Neural progenitor cell (in vitro differentiated cells): ENCODE data around the gene CHADL. TPM values are rescaled to one million over a fixed set of nuclear protein-coding genes. Genes with fewer than 3 reads are reported as not detected.

Source experiments
- DNase-seq: peaks from one replicate; pipeline ENCODE4 v3.0.0-alpha.2; 2016; ENCODE audit warnings: low spot score
- H2AFZ ChIP-seq: fragments of 200-600 bp; sonication (generic); replicated peaks from 2 replicates; pipeline ENCODE4 v1.6.1; 2016; ENCODE audit warnings: antibody characterized with exemption
- H3F3A ChIP-seq: fragments of 200-600 bp; sonication (generic); 2 replicates; pipeline ENCODE4 v1.6.1; 2016; ENCODE audit warnings: antibody characterized with exemption, low read depth
- H3K27ac ChIP-seq: fragments of 200-600 bp; sonication (generic); 2 replicates; pipeline ENCODE4 v1.5.1; 2016; ENCODE audit warnings: mild to moderate bottlenecking
- H3K27me3 ChIP-seq: fragments of 200-600 bp; sonication (generic); 2 replicates; pipeline ENCODE4 v1.6.1; 2016; ENCODE audit warnings: mild to moderate bottlenecking, moderate library complexity
- H3K36me3 ChIP-seq: fragments of 200-600 bp; sonication (generic); 2 replicates; pipeline ENCODE4 v1.5.1; 2016
- H3K4me1 ChIP-seq: fragments of 200-600 bp; sonication (generic); 2 replicates; pipeline ENCODE4 v1.6.1; 2016; ENCODE audit warnings: mixed run types
- H3K4me2 ChIP-seq: fragments of 200-600 bp; sonication (generic); 2 replicates; pipeline ENCODE4 v1.6.1; 2016
- H3K4me3 ChIP-seq: fragments of 200-600 bp; sonication (generic); 2 replicates; pipeline ENCODE4 v1.5.1; 2016
- H3K79me2 ChIP-seq: fragments of 200-600 bp; sonication (generic); 2 replicates; pipeline ENCODE4 v1.6.1; 2016; ENCODE audit warnings: low read depth
- H3K9ac ChIP-seq: fragments of 200-600 bp; sonication (generic); 2 replicates; pipeline ENCODE4 v1.6.1; 2016
- H3K9me3 ChIP-seq: fragments of 200-600 bp; sonication (generic); 2 replicates; pipeline ENCODE4 v1.5.1; 2016; ENCODE audit warnings: low read depth
- H4K20me1 ChIP-seq: fragments of 200-600 bp; sonication (generic); 2 replicates; pipeline ENCODE4 v1.6.1; 2016; ENCODE audit warnings: low read depth
- H3K27ac Mint-ChIP-seq: 3 replicates; pipeline ENCODE4 v1.8.0; 2021; ENCODE audit warnings: mixed read lengths
- H3K27me3 Mint-ChIP-seq: 2 replicates; pipeline ENCODE4 v1.8.0; 2022; ENCODE audit warnings: low read depth, mild to moderate bottlenecking, inconsistent platforms, moderate library complexity, mixed read lengths; ENCODE audit not compliant: insufficient read depth
- H3K36me3 Mint-ChIP-seq: 3 replicates; pipeline ENCODE4 v1.8.0; 2021; ENCODE audit warnings: mixed read lengths
- H3K4me1 Mint-ChIP-seq: 3 replicates; pipeline ENCODE4 v1.8.0; 2021; ENCODE audit warnings: mixed read lengths
- H3K4me3 Mint-ChIP-seq: 3 replicates; pipeline ENCODE4 v1.8.0; 2021; ENCODE audit warnings: mild to moderate bottlenecking, moderate library complexity, mixed read lengths
- H3K9me3 Mint-ChIP-seq: 3 replicates; pipeline ENCODE4 v1.8.0; 2020; ENCODE audit warnings: mixed read lengths
- EZH2 ChIP-seq: fragments of 200-600 bp; sonication (generic); IDR thresholded peaks from 2 replicates; pipeline ENCODE4 v1.6.1; 2017; ENCODE audit warnings: antibody characterized with exemption, mild to moderate bottlenecking, moderate library complexity
- EZH2phosphoT487 ChIP-seq: fragments of 200-600 bp; sonication (generic); IDR thresholded peaks from 2 replicates; pipeline ENCODE4 v1.6.1; 2017; ENCODE audit warnings: antibody characterized with exemption
- total RNA-seq: library from RNA; depleted of rRNA; stranded (reverse); fragments of >200 nt; gene quantifications from 2 replicates; pipeline ENCODE4 v1.2.3, GENCODE V29; 2015; ENCODE audit warnings: low replicate concordance
- TF ChIP-seq, protein P1 (sequence below): fragments of 200-600 bp; sonication (generic); IDR thresholded peaks from 2 replicates; pipeline ENCODE4 v1.5.1; 2017; ENCODE audit warnings: antibody characterized with exemption, mild to moderate bottlenecking

CHADL gene
- total RNA-seq, 1 donor from 2014 or later = not detected

DNA sequence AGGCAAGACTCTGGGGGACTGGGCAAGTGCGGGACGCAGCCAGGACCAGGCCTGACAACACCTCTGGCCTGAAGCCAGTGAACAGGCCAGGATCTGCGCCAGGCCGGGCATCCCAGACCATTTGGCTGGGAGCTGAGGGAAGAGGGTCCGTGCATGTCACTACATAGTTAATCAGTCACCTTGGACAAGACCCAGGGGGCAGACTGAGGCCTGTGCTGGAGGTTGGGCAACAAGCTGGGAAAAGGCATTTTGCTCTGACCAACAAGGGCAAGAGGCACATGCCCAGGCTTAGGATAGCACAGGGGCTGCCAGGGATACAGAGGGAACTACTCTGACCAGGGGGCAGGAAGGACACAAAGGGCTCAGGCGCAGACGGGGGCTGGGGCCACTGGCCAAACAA lies 7.0 kb upstream of the CHADL start:
- H3K4me1 Mint-ChIP-seq = no peaks in the 10 kb centered on the region
- H3K4me3 Mint-ChIP-seq = no peak overlapping the region
- DNase-seq = no peak
- no peaks in the 10 kb centered on the region for H3K36me3 ChIP-seq
- no peak overlapping the region for H3K27ac ChIP-seq
- H3K9me3 Mint-ChIP-seq = no peaks in the 10 kb centered on the region
- peaks cover 19% of the 10 kb centered on the region for H3K36me3 Mint-ChIP-seq
- no peak overlapping the region for H3K27ac Mint-ChIP-seq
- no peaks in the 10 kb centered on the region for H3K9me3 ChIP-seq
- H3F3A ChIP-seq = peaks cover 13% of the 10 kb centered on the region
- H3K9ac ChIP-seq = no peak overlapping the region
- H3K27me3 Mint-ChIP-seq = peaks cover 6% of the 10 kb centered on the region
- TF ChIP-seq, protein P1, sequence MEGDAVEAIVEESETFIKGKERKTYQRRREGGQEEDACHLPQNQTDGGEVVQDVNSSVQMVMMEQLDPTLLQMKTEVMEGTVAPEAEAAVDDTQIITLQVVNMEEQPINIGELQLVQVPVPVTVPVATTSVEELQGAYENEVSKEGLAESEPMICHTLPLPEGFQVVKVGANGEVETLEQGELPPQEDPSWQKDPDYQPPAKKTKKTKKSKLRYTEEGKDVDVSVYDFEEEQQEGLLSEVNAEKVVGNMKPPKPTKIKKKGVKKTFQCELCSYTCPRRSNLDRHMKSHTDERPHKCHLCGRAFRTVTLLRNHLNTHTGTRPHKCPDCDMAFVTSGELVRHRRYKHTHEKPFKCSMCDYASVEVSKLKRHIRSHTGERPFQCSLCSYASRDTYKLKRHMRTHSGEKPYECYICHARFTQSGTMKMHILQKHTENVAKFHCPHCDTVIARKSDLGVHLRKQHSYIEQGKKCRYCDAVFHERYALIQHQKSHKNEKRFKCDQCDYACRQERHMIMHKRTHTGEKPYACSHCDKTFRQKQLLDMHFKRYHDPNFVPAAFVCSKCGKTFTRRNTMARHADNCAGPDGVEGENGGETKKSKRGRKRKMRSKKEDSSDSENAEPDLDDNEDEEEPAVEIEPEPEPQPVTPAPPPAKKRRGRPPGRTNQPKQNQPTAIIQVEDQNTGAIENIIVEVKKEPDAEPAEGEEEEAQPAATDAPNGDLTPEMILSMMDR = no peak
- TF ChIP-seq EZH2 = no peak
- no peak for TF ChIP-seq EZH2phosphoT487
- no peaks in the 10 kb centered on the region for H3K27me3 ChIP-seq
- H3K4me2 ChIP-seq = no peak overlapping the region
- no peak overlapping the region for H3K4me3 ChIP-seq
- no peaks in the 10 kb centered on the region for H3K4me1 ChIP-seq
- H3K79me2 ChIP-seq = no peaks in the 10 kb centered on the region
- H4K20me1 ChIP-seq = no peaks in the 10 kb centered on the region
- H2AFZ ChIP-seq = no peak overlapping the region

GRCh38 chr22:41245917-41246499 lies 5.3 kb upstream of the CHADL start:
- no peak overlapping the region for H3K9ac ChIP-seq
- peak; percentile 10 for DNase-seq
- H3K4me2 ChIP-seq = no peak overlapping the region
- peaks cover 5% of the 10 kb centered on the region for H3K4me1 Mint-ChIP-seq
- peaks cover 17% of the 10 kb centered on the region for H3K36me3 Mint-ChIP-seq
- H3K27me3 Mint-ChIP-seq = peaks cover 6% of the 10 kb centered on the region
- H3K4me1 ChIP-seq = peaks cover under 1% of the 10 kb centered on the region
- TF ChIP-seq, protein P1 = peak; percentile 32
- no peak for TF ChIP-seq EZH2phosphoT487
- TF ChIP-seq EZH2 = no peak
- H3F3A ChIP-seq = peaks cover 17% of the 10 kb centered on the region
- H3K4me3 ChIP-seq = no peak overlapping the region
- H3K9me3 ChIP-seq = no peaks in the 10 kb centered on the region
- no peaks in the 10 kb centered on the region for H3K36me3 ChIP-seq
- H3K79me2 ChIP-seq = no peaks in the 10 kb centered on the region
- H3K27ac Mint-ChIP-seq = no peak overlapping the region
- H3K27ac ChIP-seq = no peak overlapping the region
- H4K20me1 ChIP-seq = no peaks in the 10 kb centered on the region
- no peak overlapping the region for H2AFZ ChIP-seq
- H3K4me3 Mint-ChIP-seq = no peak overlapping the region
- H3K9me3 Mint-ChIP-seq = no peaks in the 10 kb centered on the region
- H3K27me3 ChIP-seq = no peaks in the 10 kb centered on the region

- no peak overlapping the region for H2AFZ ChIP-seq
- DNase-seq = no peak
- no peaks in the 10 kb centered on the region for H3K36me3 ChIP-seq
- peaks cover 4% of the 10 kb centered on the region for H3K27me3 ChIP-seq
- no peaks in the 10 kb centered on the region for H4K20me1 ChIP-seq
- no peak overlapping the region for H3K27ac ChIP-seq
- no peak overlapping the region for H3K4me3 ChIP-seq
- Mint-ChIP-seq H3K36me3 (peaks cover 6% of the 10 kb centered on the region), H3K27ac (no peak overlapping the region), H3K9me3 (no peaks in the 10 kb centered on the region), H3K4me3 (no peak overlapping the region), H3K4me1 (peaks cover 10% of the 10 kb centered on the region), H3K27me3 (peaks cover 7% of the 10 kb centered on the region)
- H3K4me2 ChIP-seq = no peak overlapping the region
- H3F3A ChIP-seq = peaks cover 31% of the 10 kb centered on the region
- no peaks in the 10 kb centered on the region for H3K79me2 ChIP-seq
- peaks cover 6% of the 10 kb centered on the region for H3K4me1 ChIP-seq
- no peak overlapping the region for H3K9ac ChIP-seq
- no peaks in the 10 kb centered on the region for H3K9me3 ChIP-seq
- no peak for TF ChIP-seq EZH2
- TF ChIP-seq EZH2phosphoT487 = no peak
- TF ChIP-seq, protein P1 = no peak
Observed at GRCh38 chr22:41243361-41243760, 2.6 kb upstream of the CHADL start.
